Heart right ventricle (tissue), 16 donors: ENCODE data around the gene CPED1. TPM values are rescaled to one million over a fixed set of nuclear protein-coding genes. Genes with fewer than 3 reads are reported as not detected.

ENCODE experiments used
- ATAC-seq, 8 donors: fragments of 200-7000 bp; cut with Tn5 transposase; one replicate each; pipeline ENCODE4 v1.9.1; 2020; ENCODE audit warnings: mild to moderate bottlenecking in 8 of 8, moderate library complexity in 8 of 8, moderate number of reproducible peaks in 1 of 8
- DNase-seq, 2 donors: peaks; one replicate each; pipeline ENCODE4 v3.0.0-alpha.2; 2020
- H3K27ac ChIP-seq, 10 donors: fragments of 200-600 bp; sonication (generic) in 2 of 10; one replicate each; pipeline versions ENCODE4 v1.5.0 to v1.8.0; 2020 to 2022; ENCODE audit warnings: mild to moderate bottlenecking in 3 of 10
- H3K27me3 ChIP-seq, 7 donors: fragments of 200-600 bp; one replicate each; pipeline ENCODE4 v1.8.0; 2021 to 2022; ENCODE audit warnings: mild to moderate bottlenecking in 2 of 7
- H3K36me3 ChIP-seq, 9 donors: fragments of 200-600 bp; sonication (generic) in 1 of 9; one replicate each; pipeline versions ENCODE4 v1.5.0 to v1.8.0; 2020 to 2022; ENCODE audit warnings: mild to moderate bottlenecking in 2 of 9
- H3K4me1 ChIP-seq, 9 donors: fragments of 200-600 bp; sonication (generic) in 1 of 9; one replicate each; pipeline versions ENCODE4 v1.5.0 to v1.8.0; 2020 to 2022; ENCODE audit warnings: mild to moderate bottlenecking in 4 of 9
- H3K4me3 ChIP-seq, 10 donors: fragments of 200-600 bp; sonication (generic) in 2 of 10; one replicate each; pipeline versions ENCODE4 v1.5.0 to v1.8.0; 2020 to 2022; ENCODE audit warnings: mild to moderate bottlenecking in 7 of 10, moderate library complexity in 2 of 10
- H3K9me3 ChIP-seq, 11 donors: fragments of 200-600 bp in 10 of 11; sonication (generic) in 2 of 11; one replicate each; pipeline versions ENCODE4 v1.5.0 to v1.8.0; 2013 to 2022; ENCODE audit warnings: mild to moderate bottlenecking in 2 of 11, control low read depth in 1 of 11, moderate library complexity in 1 of 11
- CTCF ChIP-seq, 9 donors: fragments of 200-600 bp; sonication (generic) in 2 of 9; IDR thresholded peaks; one replicate each; pipeline versions ENCODE4 v1.5.0 to v1.8.0; 2021 to 2022; ENCODE audit warnings: antibody characterized with exemption in 9 of 9, mild to moderate bottlenecking in 5 of 9, moderate library complexity in 1 of 9
- WGBS, 2 donors: extraction: QIAGEN DNeasy Blood & Tissue Kit; methylation state at CpG; one replicate each; pipeline ENCODE4 v1.1.7; 2013; ENCODE audit warnings: inconsistent platforms in 1 of 2; 5-methylcytosine and 5-hydroxymethylcytosine counted together
- intact Hi-C, 10 donors: fragments of 100-400 bp; cut with DNase I; formaldehyde crosslinking; loops; one replicate each; pipeline versions ENCODE4 v1.11.1 to v1.14.2; 2022
- polyA plus RNA-seq, 2 donors: library from polyadenylated mRNA; stranded (reverse); fragments of 200-250 nt; gene quantifications; one replicate each; pipeline ENCODE4 v1.2.3, GENCODE V29; 2013
- total RNA-seq, 10 donors: library from RNA; stranded (reverse); fragmentation: NEBNext Ultra II Directional in 3 of 10; extraction: Animal tissue kit (Norgen Biotek cat#: 25700) in 3 of 10; gene quantifications; one replicate each; pipeline versions ENCODE4 v1.2.1 to v1.2.4, GENCODE V29; 2021 to 2023
- donor health status: Arrhythmogenic right ventricular cardiomyopathy.
- donor health status: ischemic (EF 13 %, LVEDD 7.1; RV severe dilation, severe dysfunction).
- donor health status: healthy with polysubstance abuse.
- donor health status: DM: no; HTN: yes; CAD: no.
- donor health status: DM: no; HTN: no; CAD: no.
- donor health status: ischemic (EF 25% LVEDD 6.9; RV normal size, moderate dysfunction).
- donor health status: ischemic (EF 25% LVEDD 5.7; RV mildly dilated, moderate dysfunction).
- donor health status: healthy.
- donor health status: DM: yes; HTN: yes; CAD: no.
- donor health status: Ischemic cardiomyopathy.
- donor health status: ischemic (EF 35%, LVEDD 5.7; RV mildly dilated, moderate dysfunction).
- donor health status: nonischemic (EF 11% LVEDD 7.7; RV severe dilation, severe dysfunction).
- donor health status: DM: yes; HTN: yes; CAD: no.
- donor health status: PGD.
- donor health status: ischemic (EF 29% LVEDD 5.4; RV normal size, mild dysfunction).
- donor health status: nonischemic (EF 23%, LVEDD 6.1; RV moderate dilation, normal function).

The CPED1 gene
- total and polyA plus RNA-seq, 12 donors, result 3.9 to 56.5 (median 31.2) TPM

GRCh38 chr7:121107923-121108498 lies 119.5 kb downstream of the CPED1 start:
- Histone ChIP-seq H3K36me3 (peaks cover 0 to 21% (median 0%) of the 10 kb centered on the region in 9 donors), H3K4me1 (peaks cover 0 to 24% (median 13%) of the 10 kb centered on the region in 9 donors), H3K4me3 (no peak overlapping the region), H3K27ac (no peak overlapping the region), H3K27me3 (no peaks in the 10 kb centered on the region), H3K9me3 (no peaks in the 10 kb centered on the region)
- no peak for DNase-seq
- intact Hi-C loops, result loop anchor here in 7 of 10 donors (1.0 to 10.0 kb wide), 9 partner anchors 121 to 316 kb away; partner anchors contain the start of genes CPED1 (in 2 of the 7) and TSPAN12 (in 1 of the 7)
- ATAC-seq, result peak in 7 of 8 donors; percentile 72 to 87 (median 80)
- TF ChIP-seq CTCF (IDR thresholded peaks at IDR 0.05), result peak; percentile 69 to 87 (median 84)
- 16 to 21% methylated on average over 1 of the region's 1 CpG for WGBS, 2 donors

GRCh38 chr7:121109145-121109544 lies 120.6 kb downstream of the CPED1 start:
- no peak for TF ChIP-seq CTCF (IDR thresholded peaks at IDR 0.05)
- Histone ChIP-seq H3K4me3 (no peak overlapping the region), H3K9me3 (no peaks in the 10 kb centered on the region), H3K27ac (no peak overlapping the region), H3K36me3 (peaks cover 0 to 21% (median 0%) of the 10 kb centered on the region in 9 donors), H3K27me3 (no peaks in the 10 kb centered on the region), H3K4me1 (peaks cover 0 to 17% (median 2%) of the 10 kb centered on the region in 9 donors)
- no peak for ATAC-seq
- intact Hi-C loops, result loop anchor here in 7 of 10 donors (2.0 to 10.0 kb wide), 8 partner anchors 122 to 317 kb away; partner anchors contain the start of genes CPED1 (in 2 of the 7) and TSPAN12 (in 1 of the 7)
- DNase-seq, result no peak
- 85 to 91% methylated on average over 6 of the region's 6 CpGs for WGBS, 2 donors

- Histone ChIP-seq H3K27me3 (no peaks in the 10 kb centered on the region), H3K27ac (no peak overlapping the region), H3K4me3 (no peak overlapping the region), H3K4me1 (peaks cover 0 to 5% (median 0%) of the 10 kb centered on the region in 9 donors), H3K36me3 (peaks cover 0 to 17% (median 0%) of the 10 kb centered on the region in 9 donors), H3K9me3 (no peaks in the 10 kb centered on the region)
- intact Hi-C loops, result no loop called here
- no peak for DNase-seq
- ATAC-seq, result no peak
- no peak for TF ChIP-seq CTCF (IDR thresholded peaks at IDR 0.05)
Observed at GRCh38 chr7:121113288-121113687, 124.8 kb downstream of the CPED1 start.

GRCh38 chr7:121116396-121116795 lies 127.9 kb downstream of the CPED1 start:
- no peak for TF ChIP-seq CTCF (IDR thresholded peaks at IDR 0.05)
- intact Hi-C loops, result no loop called here
- peaks cover 0 to 5% (median 0%) of the 10 kb centered on the region in 9 donors for H3K4me1 ChIP-seq
- DNase-seq (no peak), ATAC-seq (no peak)
- no peak overlapping the region for H3K4me3 ChIP-seq
- peaks cover 0 to 14% (median 0%) of the 10 kb centered on the region in 9 donors for H3K36me3 ChIP-seq
- H3K27ac ChIP-seq, result no peak overlapping the region
- WGBS, 2 donors, result 94 to 95% methylated on average over 1 of the region's 1 CpG
- no peaks in the 10 kb centered on the region for H3K27me3 ChIP-seq
- H3K9me3 ChIP-seq, result no peaks in the 10 kb centered on the region
